H1 (cell line): ENCODE results near the gene NEK10. TPM values are rescaled to one million over a fixed set of nuclear protein-coding genes. Genes with fewer than 3 reads are reported as not detected.
A peak's percentile ranks its signal among the peaks of the same experiment; 100 is the strongest.

Experiments used
- CTCF ChIA-PET: fragments of 300-600 bp; sonication (Branson Sonifier 250); formaldehyde crosslinking; loops from one replicate; lab custom pipeline; 2021; ENCODE audit not compliant: partially characterized antibody; lab: Charles Lee
- POLR2A ChIA-PET: fragments of 300-600 bp; sonication (Branson Sonifier 250); formaldehyde crosslinking; loops from one replicate; lab custom pipeline; 2021; ENCODE audit warnings: inconsistent platforms; ENCODE audit not compliant: partially characterized antibody; lab: Charles Lee
- DNase-seq, 2 experiments: peaks; one replicate each; pipeline versions ENCODE4 v3.0.0 to v3.0.0-alpha.2; 2010 to 2022; ENCODE audit warnings: low spot score in 2 of 2, low read depth in 1 of 2, mixed read lengths in 1 of 2
- FAIRE-seq: peaks from 2 replicates; lab custom pipeline; 2011; peaks lifted over from hg19 to GRCh38; lab: Jason Lieb, UNC
- H2AFZ ChIP-seq: 2 replicates; pipeline ENCODE4 v1.8.1; 2012; ENCODE audit warnings: low read length, inconsistent platforms
- H2AK5ac ChIP-seq: 2 replicates; pipeline ENCODE4 v1.6.1; 2013; ENCODE audit warnings: low read depth, low read length
- H2BK120ac ChIP-seq: replicated peaks from 2 replicates; pipeline ENCODE3; 2013; ENCODE audit warnings: low read depth, low read length, inconsistent platforms
- H2BK12ac ChIP-seq: 2 replicates; pipeline ENCODE4 v1.6.1; 2013; ENCODE audit warnings: low read depth, low read length
- H2BK15ac ChIP-seq: 2 replicates; pipeline ENCODE4 v1.6.1; 2013; ENCODE audit warnings: low read length
- H2BK20ac ChIP-seq: 2 replicates; pipeline ENCODE4 v1.6.1; 2013; ENCODE audit warnings: low read length
- H2BK5ac ChIP-seq: 2 replicates; pipeline ENCODE4 v1.6.1; 2013; ENCODE audit warnings: low read depth, low read length
- H3K14ac ChIP-seq: 2 replicates; pipeline ENCODE4 v1.6.1; 2013; ENCODE audit warnings: inconsistent platforms; ENCODE audit not compliant: insufficient read length
- H3K18ac ChIP-seq: 2 replicates; pipeline ENCODE4 v1.6.1; 2013; ENCODE audit warnings: low read length; ENCODE audit errors: extremely low read depth
- H3K23ac ChIP-seq: 2 replicates; pipeline ENCODE4 v1.6.1; 2013; ENCODE audit warnings: inconsistent platforms; ENCODE audit not compliant: insufficient read length
- H3K23me2 ChIP-seq: 2 replicates; pipeline ENCODE4 v1.6.1; 2013; ENCODE audit warnings: low read depth, low read length
- H3K27ac ChIP-seq: 2 replicates; pipeline ENCODE4 v1.6.1; 2011; ENCODE audit warnings: low read depth, low read length, inconsistent platforms
- H3K27me3 ChIP-seq, 4 experiments: replicated peaks in 1 of 4; 1 replicate in 1 of 4; 2 replicates in 3 of 4; pipeline versions ENCODE4 v1.6.1 to v1.8.1; 2011 to 2013; ENCODE audit warnings: low read length in 3 of 4, mild to moderate bottlenecking in 3 of 4, inconsistent platforms in 2 of 4, mixed read lengths in 2 of 4, moderate library complexity in 1 of 4; ENCODE audit not compliant: control insufficient read depth in 3 of 4, insufficient read depth in 3 of 4; ENCODE audit errors: extremely low read depth in 1 of 4
- H3K36me3 ChIP-seq, 4 experiments: 2 replicates each; pipeline versions ENCODE4 v1.6.1 to v1.8.1; 2011 to 2013; ENCODE audit warnings: mild to moderate bottlenecking in 4 of 4, low read length in 3 of 4, moderate library complexity in 2 of 4, control low read depth in 1 of 4, inconsistent platforms in 1 of 4; ENCODE audit not compliant: insufficient read depth in 4 of 4, control insufficient read depth in 2 of 4
- H3K4ac ChIP-seq: replicated peaks from 2 replicates; pipeline ENCODE3; 2013; ENCODE audit warnings: low read length, low read depth, mixed read lengths, inconsistent platforms; ENCODE audit not compliant: insufficient read length
- H3K4me1 ChIP-seq, 4 experiments: replicated peaks in 1 of 4; 1 replicate in 1 of 4; 2 replicates in 3 of 4; pipeline versions ENCODE4 v1.6.1 to v1.8.1; 2011 to 2013; ENCODE audit warnings: low read length in 3 of 4, inconsistent platforms in 2 of 4, mixed read lengths in 1 of 4; ENCODE audit not compliant: insufficient read depth in 4 of 4, control insufficient read depth in 3 of 4
- H3K4me2 ChIP-seq, 2 experiments: 2 replicates each; pipeline versions ENCODE4 v1.6.1 to v1.8.1; 2011 to 2013; ENCODE audit warnings: low read depth in 2 of 2, low read length in 2 of 2, control low read depth in 1 of 2, inconsistent platforms in 1 of 2, mild to moderate bottlenecking in 1 of 2; ENCODE audit not compliant: insufficient read depth in 1 of 2
- H3K4me3 ChIP-seq, 4 experiments: fragments of 200-600, 300-600 bp in 1 of 4; sonication (generic), shearing (Covaris generic), sonication (Bioruptor Twin) in 1 of 4; 2 replicates each; pipeline versions ENCODE4 v1.5.1 to v1.8.1; 2011 to 2016; ENCODE audit warnings: low read length in 4 of 4, low read depth in 3 of 4, control low read depth in 2 of 4, inconsistent platforms in 2 of 4, mild to moderate bottlenecking in 2 of 4, mixed read lengths in 1 of 4, moderate library complexity in 1 of 4; ENCODE audit not compliant: insufficient read depth in 2 of 4; ENCODE audit errors: extremely low read depth in 1 of 4
- H3K56ac ChIP-seq: replicated peaks from 2 replicates; pipeline ENCODE3; 2013; ENCODE audit warnings: low read depth, mild to moderate bottlenecking, mixed read lengths, low read length, inconsistent platforms; ENCODE audit not compliant: insufficient read length
- H3K79me1 ChIP-seq: 2 replicates; pipeline ENCODE4 v1.6.1; 2013; ENCODE audit warnings: low read depth, low read length, control low read depth
- H3K79me2 ChIP-seq, 2 experiments: 2 replicates each; pipeline versions ENCODE4 v1.6.1 to v1.8.1; 2012 to 2013; ENCODE audit warnings: low read length in 2 of 2, mild to moderate bottlenecking in 2 of 2, inconsistent platforms in 1 of 2; ENCODE audit not compliant: insufficient read depth in 2 of 2, control insufficient read depth in 1 of 2
- H3K9ac ChIP-seq, 4 experiments: replicated peaks in 1 of 4; 1 replicate in 1 of 4; 2 replicates in 3 of 4; pipeline versions ENCODE4 v1.6.1 to v1.8.1; 2011 to 2013; ENCODE audit warnings: low read depth in 3 of 4, low read length in 3 of 4, control low read depth in 2 of 4, mild to moderate bottlenecking in 2 of 4, moderate library complexity in 2 of 4, inconsistent platforms in 1 of 4; ENCODE audit errors: extremely low read depth in 1 of 4
- H3K9me3 ChIP-seq, 2 experiments: 2 replicates each; pipeline versions ENCODE4 v1.6.1 to v1.8.1; 2012 to 2013; ENCODE audit warnings: mild to moderate bottlenecking in 2 of 2, moderate library complexity in 2 of 2, control low read depth in 1 of 2, inconsistent platforms in 1 of 2, low read depth in 1 of 2, low read length in 1 of 2, mixed read lengths in 1 of 2; ENCODE audit not compliant: insufficient read depth in 2 of 2
- H4K20me1 ChIP-seq, 2 experiments: replicated peaks in 1 of 2; 2 replicates each; pipeline versions ENCODE3 to v1.8.1; 2011 to 2013; ENCODE audit warnings: inconsistent platforms in 2 of 2, low read length in 2 of 2, mild to moderate bottlenecking in 1 of 2; ENCODE audit not compliant: insufficient read depth in 2 of 2, control insufficient read depth in 1 of 2
- H4K5ac ChIP-seq: 2 replicates; pipeline ENCODE4 v1.6.1; 2013; ENCODE audit warnings: low read length, low read depth, mixed read lengths, inconsistent platforms; ENCODE audit not compliant: insufficient read length
- H4K8ac ChIP-seq: 2 replicates; pipeline ENCODE4 v1.8.0; 2013; ENCODE audit warnings: mild to moderate bottlenecking, moderate library complexity, low read length, inconsistent platforms; ENCODE audit not compliant: insufficient read depth; ENCODE audit errors: extremely low read depth
- H4K91ac ChIP-seq: replicated peaks from 2 replicates; pipeline ENCODE3; 2013; ENCODE audit warnings: low read length, mixed read lengths, inconsistent platforms; ENCODE audit not compliant: insufficient read length
- BACH1 ChIP-seq: IDR thresholded peaks from 2 replicates; pipeline ENCODE4 v1.6.1; 2012; ENCODE audit warnings: low read length, improper control_type of control experiment
- CBX8 ChIP-seq: fragments of 300-800, 300-1000 bp; sonication (generic); IDR thresholded peaks from 2 replicates; pipeline ENCODE4 v1.7.1; 2016; ENCODE audit warnings: low read depth, low read length, borderline replicate concordance
- CHD1 ChIP-seq: IDR thresholded peaks from 2 replicates; pipeline ENCODE4 v1.6.1; 2012; ENCODE audit warnings: low read depth, low read length, improper control_type of control experiment
- CTBP2 ChIP-seq: IDR thresholded peaks from 2 replicates; pipeline ENCODE4 v1.7.0; 2011; ENCODE audit warnings: borderline replicate concordance, mild to moderate bottlenecking, moderate library complexity, mixed read lengths, low read length; ENCODE audit not compliant: insufficient read depth, insufficient read length
- KDM1A ChIP-seq: fragments of 200-600, 300-600 bp; sonication (generic); IDR thresholded peaks from 2 replicates; pipeline ENCODE4 v1.7.1; 2016; ENCODE audit warnings: mild to moderate bottlenecking, low read length, borderline replicate concordance
- NANOG ChIP-seq: IDR thresholded peaks from 2 replicates; pipeline ENCODE4 v1.6.1; 2011; ENCODE audit warnings: low read length, low read depth, mild to moderate bottlenecking, inconsistent platforms; ENCODE audit not compliant: insufficient read depth, poor library complexity, severe bottlenecking
- SIX5 ChIP-seq: IDR thresholded peaks from 2 replicates; pipeline ENCODE4 v1.6.1; 2011; ENCODE audit warnings: mild to moderate bottlenecking, low read depth, low read length
- TEAD4 ChIP-seq: IDR thresholded peaks from 2 replicates; pipeline ENCODE4 v1.6.1; 2012; ENCODE audit warnings: low read depth, low read length, inconsistent platforms, mixed read lengths
- polyA plus RNA-seq, 7 experiments: library from polyadenylated mRNA; depleted of rRNA in 3 of 7; stranded (reverse) in 5 of 7; unstranded in 2 of 7; fragments of >200 nt in 5 of 7; fragments of 200-250 nt in 2 of 7; gene quantifications; 1 replicate in 5 of 7; 2 replicates in 1 of 7; 4 replicates in 1 of 7; pipeline versions ENCODE4 v1.2.1 to v1.2.3, GENCODE V29; 2011 to 2013; ENCODE audit warnings: missing spikeins in 2 of 7, mixed read lengths in 2 of 7
- total RNA-seq: library from RNA; stranded (reverse); fragmentation: NEBNext Ultra II Directional; extraction: Animal tissue kit (Norgen Biotek cat#: 25700); gene quantifications from 2 replicates; pipeline ENCODE4 v1.2.1, GENCODE V29; 2021

The NEK10 gene
- total and polyA plus RNA-seq, 2 of the 8 experiments (the other 6 are each of a cell fraction or from before 2014, with no cell fraction given) = 0.18 to 0.50 TPM

DNA sequence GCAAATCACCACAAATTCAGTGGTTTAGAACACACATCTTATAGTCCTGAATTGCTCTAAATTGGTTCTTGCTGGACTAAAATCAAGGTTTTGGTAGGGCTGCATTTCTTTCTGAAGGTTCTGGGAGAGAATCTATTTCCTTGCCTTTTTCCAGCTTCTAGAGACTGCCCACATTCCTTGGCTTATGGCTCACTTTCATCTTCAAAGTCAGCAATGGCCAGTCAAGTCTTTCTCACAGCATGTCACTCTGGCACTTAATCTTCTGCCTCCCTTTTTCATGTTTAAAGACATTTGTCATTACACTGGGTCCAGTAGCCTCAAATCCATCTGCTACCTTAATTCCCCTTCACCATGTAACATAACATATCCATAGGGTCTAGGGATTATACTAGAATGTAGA lies 149.0 kb downstream of the NEK10 start:
- CTCF ChIA-PET = interaction anchor here (0.9 to 1.7 kb wide), 3 partner anchors 9 to 53 kb away, joined by 3 to 7 read pairs (median 4); no protein-coding TSS in a partner anchor
- H2AK5ac ChIP-seq = no peak overlapping the region
- no peak for DNase-seq

More for the DNA sequence above, 149.0 kb downstream of the NEK10 start:
- H3K18ac ChIP-seq = no peak overlapping the region
- H3K27me3 ChIP-seq = no peaks in the 10 kb centered on the region
- H2BK5ac ChIP-seq = no peak overlapping the region
- no peaks in the 10 kb centered on the region for H3K79me2 ChIP-seq
- H2BK12ac ChIP-seq = no peak overlapping the region
- POLR2A ChIA-PET = no interaction called here
- no peak overlapping the region for H3K14ac ChIP-seq
- no peak overlapping the region for H2AFZ ChIP-seq
- no peak overlapping the region for H3K56ac ChIP-seq
- TF ChIP-seq BACH1 = no peak
- TF ChIP-seq CBX8 = no peak
- TF ChIP-seq NANOG = peak; percentile 84
- TF ChIP-seq KDM1A = no peak
- TF ChIP-seq TEAD4 = peak; percentile 49; the same call in 1 of the 2 replicates
- TF ChIP-seq CTBP2 = no peak
- TF ChIP-seq CHD1 = no peak
- no peak for TF ChIP-seq SIX5
- no peak overlapping the region for H3K23ac ChIP-seq
- no peak overlapping the region for H3K4me3 ChIP-seq
- no peaks in the 10 kb centered on the region for H3K36me3 ChIP-seq
- H2BK15ac ChIP-seq = no peak overlapping the region
- peaks cover 2% of the 10 kb centered on the region; the same call in 1 of the 2 replicates for H3K23me2 ChIP-seq
- no peaks in the 10 kb centered on the region for H3K9me3 ChIP-seq
- no peak overlapping the region for H3K4ac ChIP-seq
- no peaks in the 10 kb centered on the region for H3K79me1 ChIP-seq
- H4K8ac ChIP-seq = no peak overlapping the region
- H2BK20ac ChIP-seq = no peak overlapping the region
- H4K20me1 ChIP-seq = no peaks in the 10 kb centered on the region
- no peak overlapping the region for H3K4me2 ChIP-seq
- H3K27ac ChIP-seq = no peak overlapping the region
- H2BK120ac ChIP-seq = no peak overlapping the region
- FAIRE-seq = no peak
- no peak overlapping the region for H3K9ac ChIP-seq
- no peaks in the 10 kb centered on the region for H3K4me1 ChIP-seq
- H4K5ac ChIP-seq = no peak overlapping the region
- H4K91ac ChIP-seq = no peak overlapping the region
